ENCODE data around the gene MSI2. TPM values are rescaled to one million over a fixed set of nuclear protein-coding genes. Genes with fewer than 3 reads are reported as not detected.
A peak's percentile ranks its signal among the peaks of the same experiment; 100 is the strongest.

Gene MSI2
- total and polyA plus RNA-seq, 2 donors (not counting 1 experiment from before 2014, with no cell fraction given), result 16.1 to 196 TPM

DNA sequence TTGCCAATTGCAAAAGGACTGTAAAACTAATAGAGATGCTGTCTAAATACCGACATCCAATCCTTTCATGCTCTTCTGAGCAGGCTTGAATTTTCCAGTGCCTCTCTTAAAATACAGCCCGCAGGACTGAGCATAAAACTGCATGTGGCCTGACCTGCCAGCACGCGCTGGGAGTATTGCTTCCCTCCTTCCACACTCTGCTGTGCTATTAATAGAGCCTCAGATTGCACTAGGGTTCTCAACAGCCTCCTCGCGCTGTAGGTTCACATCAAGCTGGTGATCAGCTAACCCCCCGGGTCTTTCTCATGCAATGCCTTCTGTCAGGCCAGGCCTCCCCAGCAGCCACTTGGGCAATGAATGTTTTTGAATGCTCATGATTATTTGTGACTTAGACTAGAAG lies 14.2 kb upstream of the MSI2 start:
- 50% methylated on average over 7 of the region's 7 CpGs for WGBS (ENCODE audit: insufficient coverage)
- ATAC-seq (ENCODE audit: low read depth) (no peak), DNase-seq (no peak)
- H3K4me1 ChIP-seq (ENCODE audit: control insufficient read depth in 2 of 2, insufficient read depth in 2 of 2, low read length in 2 of 2), result peaks cover 0 to 3% of the 10 kb centered on the region in 2 donors
- POLR2A ChIA-PET, result no interaction called here
- H2AFZ ChIP-seq (ENCODE audit: insufficient read depth, low read depth, low read length, poor library complexity, severe bottlenecking), result no peak overlapping the region
- CTCF ChIA-PET, result interaction anchor here (0.8 to 6.1 kb wide), 19 partner anchors 10 to 591 kb away, joined by 3 to 137 read pairs (median 7); partner anchors contain the start of gene CCDC182
- H3K9me3 Mint-ChIP-seq (ENCODE audit: insufficient read depth), result no peaks in the 10 kb centered on the region
- intact Hi-C loops (cut with micrococcal nuclease), result loop anchor here (5.0 kb wide), 1 partner anchor 870 kb away; no protein-coding TSS in a partner anchor
- H3K4me1 Mint-ChIP-seq, result no peaks in the 10 kb centered on the region
- peaks cover 0 to 12% (median 4%) of the 10 kb centered on the region in 4 experiments for H3K27me3 ChIP-seq (replicated peaks in 1 of 4; ENCODE audit: control extremely low read depth in 1 of 4, control insufficient read depth in 3 of 4, insufficient read depth in 4 of 4, low read length in 3 of 4)
- H3K79me2 ChIP-seq (ENCODE audit: control insufficient read depth, insufficient read depth, low read length), result no peaks in the 10 kb centered on the region
- no peak overlapping the region for H3K9ac ChIP-seq (ENCODE audit: low read length)
- H3K27ac Mint-ChIP-seq, result no peak overlapping the region
- H3K4me3 Mint-ChIP-seq, result no peak overlapping the region
- TF ChIP-seq EZH2 (IDR thresholded peaks at IDR 0.05; ENCODE audit: borderline replicate concordance, insufficient read depth, low read depth, low read length, poor library complexity, severe bottlenecking) (no peak), CTCF (IDR thresholded peaks at IDR 0.05) (no peak)
- no peaks in the 10 kb centered on the region for H3K36me3 ChIP-seq (replicated peaks in 1 of 2; ENCODE audit: control extremely low read depth in 1 of 2, control insufficient read depth in 1 of 2, extremely low read depth in 1 of 2, insufficient read depth in 2 of 2, low read length in 1 of 2)
- H3K4me3 ChIP-seq (ENCODE audit: control extremely low read depth in 1 of 5, extremely low read depth in 1 of 5, insufficient read depth in 1 of 5, low read depth in 2 of 5, low read length in 4 of 5), result no peak overlapping the region
- H3K9me3 ChIP-seq (ENCODE audit: control extremely low read depth in 1 of 3, control insufficient read depth in 2 of 3, insufficient read depth in 1 of 3, low read length in 2 of 3), result no peaks in the 10 kb centered on the region
- H3K27me3 Mint-ChIP-seq, result peaks cover 6% of the 10 kb centered on the region
- H4K20me1 ChIP-seq (ENCODE audit: control insufficient read depth, insufficient read depth, low read length, poor library complexity, severe bottlenecking), result no peaks in the 10 kb centered on the region
- H3K27ac ChIP-seq (ENCODE audit: low read length in 2 of 2), result no peak overlapping the region
- no peak overlapping the region for H3K4me2 ChIP-seq (replicated peaks; ENCODE audit: low read depth, low read length, poor library complexity, severe bottlenecking)

- H3K9ac ChIP-seq (ENCODE audit: low read length), result no peak overlapping the region
These were observed 13.1 kb upstream of the MSI2 start for GRCh38 chr17:57243171-57243622.

More at GRCh38 chr17:57243171-57243622, 13.1 kb upstream of the MSI2 start:
- no peaks in the 10 kb centered on the region for H3K79me2 ChIP-seq (ENCODE audit: control insufficient read depth, insufficient read depth, low read length)
- no peaks in the 10 kb centered on the region for H3K4me1 Mint-ChIP-seq
- intact Hi-C loops (cut with micrococcal nuclease), result loop anchor here (1.0 to 5.0 kb wide), 5 partner anchors 42 to 869 kb away; no protein-coding TSS in a partner anchor
- no peaks in the 10 kb centered on the region for H3K9me3 Mint-ChIP-seq (ENCODE audit: insufficient read depth)
- H3K36me3 ChIP-seq (replicated peaks in 1 of 2; ENCODE audit: control extremely low read depth in 1 of 2, control insufficient read depth in 1 of 2, extremely low read depth in 1 of 2, insufficient read depth in 2 of 2, low read length in 1 of 2), result no peaks in the 10 kb centered on the region
- peak; percentile 100 for TF ChIP-seq CTCF (IDR thresholded peaks at IDR 0.05)
- TF ChIP-seq EZH2 (IDR thresholded peaks at IDR 0.05; ENCODE audit: borderline replicate concordance, insufficient read depth, low read depth, low read length, poor library complexity, severe bottlenecking), result no peak
- ChIA-PET CTCF (interaction anchor here (0.5 to 6.1 kb wide), 105 partner anchors 8 to 869 kb away, joined by 3 to 137 read pairs (median 5); partner anchors contain the start of genes CCDC182 and MSI2), POLR2A (interaction anchor here (0.6 kb wide), 1 partner anchor 380 kb away, joined by 3 read pairs; no protein-coding TSS in a partner anchor)
- no peaks in the 10 kb centered on the region for H4K20me1 ChIP-seq (ENCODE audit: control insufficient read depth, insufficient read depth, low read length, poor library complexity, severe bottlenecking)
- ATAC-seq (ENCODE audit: low read depth) (peak; percentile 95), DNase-seq (peak; percentile 84)
- H2AFZ ChIP-seq (ENCODE audit: insufficient read depth, low read depth, low read length, poor library complexity, severe bottlenecking), result no peak overlapping the region
- H3K4me2 ChIP-seq (replicated peaks; ENCODE audit: low read depth, low read length, poor library complexity, severe bottlenecking), result no peak overlapping the region
- H3K27ac ChIP-seq (ENCODE audit: low read length in 2 of 2), result no peak overlapping the region
- WGBS (ENCODE audit: insufficient coverage), result 23% methylated on average over 13 of the region's 13 CpGs
- no peak overlapping the region for H3K4me3 ChIP-seq (ENCODE audit: control extremely low read depth in 1 of 5, extremely low read depth in 1 of 5, insufficient read depth in 1 of 5, low read depth in 2 of 5, low read length in 4 of 5)
- H3K27ac Mint-ChIP-seq, result no peak overlapping the region
- H3K27me3 ChIP-seq (replicated peaks in 1 of 4; ENCODE audit: control extremely low read depth in 1 of 4, control insufficient read depth in 3 of 4, insufficient read depth in 4 of 4, low read length in 3 of 4), result peaks cover 0 to 9% (median 4%) of the 10 kb centered on the region in 4 experiments
- H3K9me3 ChIP-seq (ENCODE audit: control extremely low read depth in 1 of 3, control insufficient read depth in 2 of 3, insufficient read depth in 1 of 3, low read length in 2 of 3), result no peaks in the 10 kb centered on the region
- H3K4me3 Mint-ChIP-seq, result no peak overlapping the region
- H3K4me1 ChIP-seq (ENCODE audit: control insufficient read depth in 2 of 2, insufficient read depth in 2 of 2, low read length in 2 of 2), result peaks cover 0 to 3% of the 10 kb centered on the region in 2 donors
- peaks cover 3% of the 10 kb centered on the region for H3K27me3 Mint-ChIP-seq

Data from B cell (primary cell).